ENCODE data around the gene COPA. TPM values are rescaled to one million over a fixed set of nuclear protein-coding genes. Genes with fewer than 3 reads are reported as not detected.
"Not testable (repeated sequence)": the region's sequence is repeated elsewhere in the genome, so short reads cannot be mapped to it uniquely, and the experiment has no call there.

COPA gene
- total RNA-seq (2013) = 129 TPM
- 100 to 1,000 TPM in 2 of 3 donors, 10 to 100 TPM in 1; 76.7 to 199 (median 195) TPM for polyA plus RNA-seq
- 74.1 and 104 TPM in 2 replicates for polyA minus RNA-seq
- 218 to 397 (median 270) reads per million in 11 experiments for total RNA-seq

DNA sequence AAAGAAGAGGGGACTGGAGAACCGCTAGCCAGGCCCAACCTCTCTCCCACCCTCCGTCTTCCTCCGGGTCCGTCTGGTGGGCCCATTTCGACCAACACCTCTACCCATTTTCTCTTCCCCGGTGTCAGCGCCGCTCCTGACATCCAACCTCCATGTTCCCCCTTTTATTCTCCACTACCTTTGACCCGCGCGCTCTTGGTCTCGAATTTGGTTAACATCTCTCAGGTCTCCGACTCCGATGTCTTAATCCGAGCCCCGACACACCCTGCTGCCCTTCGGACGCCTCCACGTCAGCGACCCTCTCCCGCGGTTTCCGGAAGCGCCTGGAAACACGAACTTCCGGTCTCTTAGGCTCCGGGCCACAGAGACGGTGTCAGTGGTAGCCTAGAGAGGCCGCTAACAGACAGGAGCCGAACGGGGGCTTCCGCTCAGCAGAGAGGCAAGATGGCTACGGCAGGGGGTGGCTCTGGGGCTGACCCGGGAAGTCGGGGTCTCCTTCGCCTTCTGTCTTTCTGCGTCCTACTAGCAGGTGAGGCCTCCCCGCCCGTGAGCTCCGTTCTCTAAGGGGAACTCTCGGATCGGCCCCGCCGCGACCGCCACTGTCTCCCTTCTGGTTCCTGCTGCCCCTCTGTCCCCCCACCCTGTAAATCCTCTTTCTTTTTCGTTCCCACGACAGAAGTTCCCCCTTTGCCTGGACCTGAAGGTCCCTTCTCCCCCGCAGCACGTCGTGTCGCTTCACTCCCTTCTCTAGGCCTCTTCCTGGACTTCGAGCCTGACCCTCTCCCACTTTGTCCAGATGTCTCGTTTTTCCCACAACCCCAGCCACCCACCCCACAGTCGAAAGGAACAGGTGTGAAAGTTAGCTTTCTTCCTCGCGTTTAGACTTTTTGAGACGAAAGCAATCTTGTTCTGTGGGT is at the start of gene COPA, which contains the start of gene NCSTN:
Gene COPA (minus strand): TSS at position 298 of the 917 bp plus-strand sequence. CDS start 80 bp downstream, at position 218.
Gene NCSTN (plus strand): TSS at position 431 of the 917 bp plus-strand sequence. CDS start 14 bp downstream, at position 445.
- Mint-ChIP-seq H3K4me1 (peaks cover 80% of the 10 kb centered on the region), H3K9me3 (no peaks in the 10 kb centered on the region), H3K27ac (peak within 1 kb of the TSS; percentile 97 to 100 (median 100)), H3K27me3 (ENCODE audit: low read depth in 3 of 3) (peaks cover 0 to 1% (median 0%) of the 10 kb centered on the region in 3 donors), H3K4me3 (peak within 1 kb of the TSS; percentile 99 to 100), H3K36me3 (peaks cover 35 to 39% of the 10 kb centered on the region in 2 donors)
- Histone ChIP-seq H3K4me3 (replicated peaks in 1 of 3; ENCODE audit: low read depth in 2 of 3, low read length in 3 of 3) (peak within 1 kb of the TSS; percentile 67 to 97 (median 89)), H2AFZ (ENCODE audit: insufficient read depth, low read depth, low read length, poor library complexity, severe bottlenecking) (peak within 1 kb of the TSS; percentile 51), H3K9ac (ENCODE audit: insufficient read depth, low read length, poor library complexity, severe bottlenecking) (peak within 1 kb of the TSS; percentile 88), H4K20me1 (ENCODE audit: insufficient read depth, low read length) (peaks cover 2% of the 10 kb centered on the region), H3K4me2 (replicated peaks; ENCODE audit: extremely low read depth, low read length, poor library complexity, severe bottlenecking) (peak within 1 kb of the TSS; percentile 95), H3K4me1 (ENCODE audit: control insufficient read depth in 1 of 2, insufficient read depth in 2 of 2, low read length in 2 of 2) (peaks cover 80 to 89% of the 10 kb centered on the region in 2 donors), H3K27ac (ENCODE audit: low read depth in 1 of 2, low read length in 2 of 2) (peak within 1 kb of the TSS; percentile 89 to 93), H3K36me3 (replicated peaks in 1 of 2; ENCODE audit: control insufficient read depth in 1 of 2, insufficient read depth in 2 of 2, low read length in 2 of 2) (peaks cover 10 to 29% of the 10 kb centered on the region in 2 donors), H3K79me2 (ENCODE audit: insufficient read depth, low read length) (peaks cover 82% of the 10 kb centered on the region), H3K9me3 (replicated peaks in 1 of 2; ENCODE audit: control insufficient read depth in 1 of 2, insufficient read depth in 1 of 2, low read length in 2 of 2) (no peaks in the 10 kb centered on the region), H3K27me3 (ENCODE audit: control insufficient read depth in 2 of 2, insufficient read depth in 2 of 2, low read length in 2 of 2) (no peaks in the 10 kb centered on the region)
- intact Hi-C loops (cut with micrococcal nuclease) = loop anchor here (5.0 to 10.0 kb wide), 3 partner anchors 56 to 418 kb away; partner anchors contain the start of genes PEX19 (in 2 of the 2) and TAGLN2 (in 1 of the 2)
- TF ChIP-seq, protein P1, sequence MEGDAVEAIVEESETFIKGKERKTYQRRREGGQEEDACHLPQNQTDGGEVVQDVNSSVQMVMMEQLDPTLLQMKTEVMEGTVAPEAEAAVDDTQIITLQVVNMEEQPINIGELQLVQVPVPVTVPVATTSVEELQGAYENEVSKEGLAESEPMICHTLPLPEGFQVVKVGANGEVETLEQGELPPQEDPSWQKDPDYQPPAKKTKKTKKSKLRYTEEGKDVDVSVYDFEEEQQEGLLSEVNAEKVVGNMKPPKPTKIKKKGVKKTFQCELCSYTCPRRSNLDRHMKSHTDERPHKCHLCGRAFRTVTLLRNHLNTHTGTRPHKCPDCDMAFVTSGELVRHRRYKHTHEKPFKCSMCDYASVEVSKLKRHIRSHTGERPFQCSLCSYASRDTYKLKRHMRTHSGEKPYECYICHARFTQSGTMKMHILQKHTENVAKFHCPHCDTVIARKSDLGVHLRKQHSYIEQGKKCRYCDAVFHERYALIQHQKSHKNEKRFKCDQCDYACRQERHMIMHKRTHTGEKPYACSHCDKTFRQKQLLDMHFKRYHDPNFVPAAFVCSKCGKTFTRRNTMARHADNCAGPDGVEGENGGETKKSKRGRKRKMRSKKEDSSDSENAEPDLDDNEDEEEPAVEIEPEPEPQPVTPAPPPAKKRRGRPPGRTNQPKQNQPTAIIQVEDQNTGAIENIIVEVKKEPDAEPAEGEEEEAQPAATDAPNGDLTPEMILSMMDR (IDR thresholded peaks at IDR 0.05) = no peak
- whole genome bisulfite sequencing (ENCODE audit: insufficient coverage) = under 1% methylated on average over 54 of the region's 58 CpGs
- DNase-seq = peak; percentile 93 to 96 (median 93)

DNA sequence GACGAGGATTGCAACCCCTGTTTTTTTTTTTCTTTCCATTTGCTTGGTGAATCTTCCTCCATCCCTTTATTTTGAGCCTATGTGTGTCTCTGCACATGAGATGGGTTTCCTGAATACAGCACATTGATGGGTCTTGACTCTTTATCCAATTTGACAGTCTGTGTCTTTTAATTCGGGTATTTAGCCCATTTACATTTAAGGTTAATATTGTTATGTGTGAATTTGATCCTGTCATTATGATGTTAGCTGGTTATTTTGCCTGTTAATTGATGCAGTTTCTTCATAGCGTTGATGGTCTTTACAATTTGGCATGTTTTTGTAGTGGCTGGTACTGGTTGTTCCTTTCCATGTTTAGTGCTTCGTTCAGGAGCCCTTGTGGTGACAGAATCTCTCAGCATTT is 45.4 kb upstream of the COPA start:
- H3K27ac Mint-ChIP-seq; H3K27ac ChIP-seq (ENCODE audit: low read depth in 1 of 2, low read length in 2 of 2); H3K79me2 ChIP-seq (ENCODE audit: insufficient read depth, low read length); H3K4me2 ChIP-seq (replicated peaks; ENCODE audit: extremely low read depth, low read length, poor library complexity, severe bottlenecking); H3K9me3 Mint-ChIP-seq; H4K20me1 ChIP-seq (ENCODE audit: insufficient read depth, low read length); H3K36me3 Mint-ChIP-seq; H3K27me3 ChIP-seq (ENCODE audit: control insufficient read depth in 2 of 2, insufficient read depth in 2 of 2, low read length in 2 of 2); H2AFZ ChIP-seq (ENCODE audit: insufficient read depth, low read depth, low read length, poor library complexity, severe bottlenecking); H3K4me1 ChIP-seq (ENCODE audit: control insufficient read depth in 1 of 2, insufficient read depth in 2 of 2, low read length in 2 of 2); H3K4me3 ChIP-seq (replicated peaks in 1 of 3; ENCODE audit: low read depth in 2 of 3, low read length in 3 of 3); H3K9me3 ChIP-seq (replicated peaks in 1 of 2; ENCODE audit: control insufficient read depth in 1 of 2, insufficient read depth in 1 of 2, low read length in 2 of 2); DNase-seq; H3K36me3 ChIP-seq (replicated peaks in 1 of 2; ENCODE audit: control insufficient read depth in 1 of 2, insufficient read depth in 2 of 2, low read length in 2 of 2); H3K4me3 Mint-ChIP-seq; H3K4me1 Mint-ChIP-seq; H3K9ac ChIP-seq (ENCODE audit: insufficient read depth, low read length, poor library complexity, severe bottlenecking); intact Hi-C loops (cut with micrococcal nuclease): not testable (repeated sequence)
- WGBS (ENCODE audit: insufficient coverage) = 100% methylated on average over 1 of the region's 4 CpGs
- H3K27me3 Mint-ChIP-seq (ENCODE audit: low read depth in 3 of 3) = peaks cover 5 to 22% (median 11%) of the 10 kb centered on the region in 3 donors

DNA sequence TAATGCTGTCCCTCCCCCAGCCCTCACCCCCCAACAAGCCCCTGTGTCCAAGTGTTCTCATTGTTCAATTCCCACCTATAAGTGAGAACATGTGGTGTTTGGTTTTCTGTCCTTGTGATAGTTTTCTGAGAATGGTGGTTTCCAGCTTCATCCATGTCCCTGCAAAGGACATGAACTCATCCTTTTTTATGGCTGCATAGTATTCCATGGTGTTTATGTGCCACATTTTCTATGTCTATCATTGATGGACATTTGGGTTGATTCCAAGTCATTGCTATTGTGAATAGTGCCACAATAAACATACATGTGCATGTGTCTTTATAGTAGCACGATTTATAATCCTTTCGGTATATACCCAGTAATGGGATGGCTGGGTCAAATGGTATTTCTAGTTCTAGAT is 41.8 kb upstream of the COPA start:
- H3K9ac ChIP-seq (ENCODE audit: insufficient read depth, low read length, poor library complexity, severe bottlenecking); H2AFZ ChIP-seq (ENCODE audit: insufficient read depth, low read depth, low read length, poor library complexity, severe bottlenecking); intact Hi-C loops (cut with micrococcal nuclease); H3K36me3 ChIP-seq (replicated peaks in 1 of 2; ENCODE audit: control insufficient read depth in 1 of 2, insufficient read depth in 2 of 2, low read length in 2 of 2); H3K4me1 Mint-ChIP-seq; H3K4me2 ChIP-seq (replicated peaks; ENCODE audit: extremely low read depth, low read length, poor library complexity, severe bottlenecking); H3K27me3 ChIP-seq (ENCODE audit: control insufficient read depth in 2 of 2, insufficient read depth in 2 of 2, low read length in 2 of 2); H3K4me3 ChIP-seq (replicated peaks in 1 of 3; ENCODE audit: low read depth in 2 of 3, low read length in 3 of 3); H3K4me1 ChIP-seq (ENCODE audit: control insufficient read depth in 1 of 2, insufficient read depth in 2 of 2, low read length in 2 of 2); H3K9me3 Mint-ChIP-seq; H3K4me3 Mint-ChIP-seq; H3K36me3 Mint-ChIP-seq; DNase-seq; H3K27ac Mint-ChIP-seq; H3K27ac ChIP-seq (ENCODE audit: low read depth in 1 of 2, low read length in 2 of 2); H4K20me1 ChIP-seq (ENCODE audit: insufficient read depth, low read length); H3K9me3 ChIP-seq (replicated peaks in 1 of 2; ENCODE audit: control insufficient read depth in 1 of 2, insufficient read depth in 1 of 2, low read length in 2 of 2); H3K79me2 ChIP-seq (ENCODE audit: insufficient read depth, low read length): not testable (repeated sequence)
- WGBS (ENCODE audit: insufficient coverage) = no CpG with 5 or more reads among the region's 2 CpGs
- H3K27me3 Mint-ChIP-seq (ENCODE audit: low read depth in 3 of 3) = peaks cover 3 to 14% (median 9%) of the 10 kb centered on the region in 3 donors
